OCI-LY7 (cell line): Measurements from ENCODE around the gene ATAD3B. TPM values are rescaled to one million over a fixed set of nuclear protein-coding genes. Genes with fewer than 3 reads are reported as not detected.

Experiments used
- BruUV-seq: library from RNA; stranded (reverse); fragments of 400-500 nt; replicated peaks from 2 replicates; lab custom pipeline; 2021; lab: Mats Ljungman, UMichigan
- CTCF ChIA-PET: fragments of 300-600 bp; sonication (Branson Sonifier 250); formaldehyde crosslinking; loops from one replicate; lab custom pipeline; 2022; ENCODE audit warnings: antibody characterized with exemption; ENCODE audit not compliant: unreplicated experiment; lab: Charles Lee
- POLR2A ChIA-PET: fragments of 300-600 bp; sonication (Branson Sonifier 250); formaldehyde crosslinking; loops from one replicate; lab custom pipeline; 2022; ENCODE audit warnings: antibody characterized with exemption; lab: Charles Lee
- DNase-seq: peaks from one replicate; pipeline ENCODE4 v3.0.0-alpha.2; 2015; ENCODE audit warnings: low spot score
- H2AFZ ChIP-seq: fragments of 200-600 bp; sonication (generic), shearing (Covaris generic); 2 replicates; pipeline ENCODE4 v1.6.1; 2014; ENCODE audit warnings: mild to moderate bottlenecking, antibody characterized with exemption, low read length, moderate library complexity
- H3K27ac ChIP-seq: fragments of 200-600 bp; sonication (generic); 2 replicates; pipeline ENCODE4 v1.5.1; 2014; ENCODE audit warnings: mixed run types, low read depth, mild to moderate bottlenecking, moderate library complexity, low read length, inconsistent platforms; ENCODE audit not compliant: poor library complexity, severe bottlenecking
- H3K36me3 ChIP-seq: fragments of 200-600 bp; sonication (generic); 2 replicates; pipeline ENCODE4 v1.6.1; 2014; ENCODE audit warnings: mild to moderate bottlenecking, antibody characterized with exemption, low read length, moderate library complexity, mixed read lengths; ENCODE audit not compliant: insufficient read depth
- H3K4me1 ChIP-seq: fragments of 200-600 bp; sonication (generic); 2 replicates; pipeline ENCODE4 v1.5.1; 2014; ENCODE audit warnings: mild to moderate bottlenecking, low read length; ENCODE audit not compliant: insufficient read depth, poor library complexity, severe bottlenecking
- H3K4me2 ChIP-seq: fragments of 200-600 bp; sonication (generic); 2 replicates; pipeline ENCODE4 v1.6.1; 2014; ENCODE audit warnings: mild to moderate bottlenecking, low read length
- H3K4me3 ChIP-seq: fragments of 200-600 bp; sonication (generic); 2 replicates; pipeline ENCODE4 v1.5.1; 2014; ENCODE audit warnings: mild to moderate bottlenecking, low read depth, low read length; ENCODE audit not compliant: poor library complexity, severe bottlenecking
- H3K79me2 ChIP-seq: fragments of 200-600 bp; sonication (generic); 2 replicates; pipeline ENCODE4 v1.6.1; 2016; ENCODE audit warnings: low read depth, mild to moderate bottlenecking, low read length, moderate library complexity, mixed read lengths; ENCODE audit not compliant: insufficient read depth
- H3K9me2 ChIP-seq: fragments of 200-600 bp; sonication (generic); 2 replicates; pipeline ENCODE4 v1.6.1; 2016; ENCODE audit warnings: mild to moderate bottlenecking, low read length, mixed read lengths; ENCODE audit not compliant: insufficient read depth
- H3K9me3 ChIP-seq: fragments of 200-600 bp; sonication (generic); 2 replicates; pipeline ENCODE4 v1.6.1; 2014; ENCODE audit warnings: mild to moderate bottlenecking, mixed run types, low read length, mixed read lengths
- H4K20me1 ChIP-seq: fragments of 200-600 bp; sonication (generic); 2 replicates; pipeline ENCODE4 v1.6.1; 2014; ENCODE audit warnings: mild to moderate bottlenecking, antibody characterized with exemption, low read length, moderate library complexity, mixed read lengths; ENCODE audit not compliant: insufficient read depth
- EZH2phosphoT487 ChIP-seq: fragments of 200-600 bp; sonication (generic); IDR thresholded peaks from 2 replicates; pipeline ENCODE4 v1.6.1; 2018; ENCODE audit warnings: low read depth, borderline replicate concordance, mild to moderate bottlenecking, mixed run types, antibody characterized with exemption, low read length, moderate library complexity, mixed read lengths
- intact Hi-C: fragments of 100-400 bp; cut with micrococcal nuclease; formaldehyde crosslinking; loops from one replicate; pipeline ENCODE4 v1.10.0; 2022; ENCODE audit not compliant: unreplicated experiment
- total RNA-seq, 2 experiments: library from RNA; depleted of rRNA in 1 of 2; stranded (reverse); fragments of >200 nt in 1 of 2; shearing (Covaris generic) in 1 of 2; gene quantifications; 2 replicates each; pipeline ENCODE4 v1.2.3, GENCODE V29; 2014 to 2022
- TF ChIP-seq, protein P1 (sequence below): fragments of 200-600 bp; sonication (generic); conservative IDR thresholded peaks from 2 replicates; pipeline ENCODE4 v1.5.1; 2014; ENCODE audit warnings: mild to moderate bottlenecking, antibody characterized with exemption, low read length, moderate library complexity, mixed read lengths

The ATAD3B gene
- total RNA-seq, 2 experiments from 2014 or later, result 54.9 to 62.4 TPM

DNA sequence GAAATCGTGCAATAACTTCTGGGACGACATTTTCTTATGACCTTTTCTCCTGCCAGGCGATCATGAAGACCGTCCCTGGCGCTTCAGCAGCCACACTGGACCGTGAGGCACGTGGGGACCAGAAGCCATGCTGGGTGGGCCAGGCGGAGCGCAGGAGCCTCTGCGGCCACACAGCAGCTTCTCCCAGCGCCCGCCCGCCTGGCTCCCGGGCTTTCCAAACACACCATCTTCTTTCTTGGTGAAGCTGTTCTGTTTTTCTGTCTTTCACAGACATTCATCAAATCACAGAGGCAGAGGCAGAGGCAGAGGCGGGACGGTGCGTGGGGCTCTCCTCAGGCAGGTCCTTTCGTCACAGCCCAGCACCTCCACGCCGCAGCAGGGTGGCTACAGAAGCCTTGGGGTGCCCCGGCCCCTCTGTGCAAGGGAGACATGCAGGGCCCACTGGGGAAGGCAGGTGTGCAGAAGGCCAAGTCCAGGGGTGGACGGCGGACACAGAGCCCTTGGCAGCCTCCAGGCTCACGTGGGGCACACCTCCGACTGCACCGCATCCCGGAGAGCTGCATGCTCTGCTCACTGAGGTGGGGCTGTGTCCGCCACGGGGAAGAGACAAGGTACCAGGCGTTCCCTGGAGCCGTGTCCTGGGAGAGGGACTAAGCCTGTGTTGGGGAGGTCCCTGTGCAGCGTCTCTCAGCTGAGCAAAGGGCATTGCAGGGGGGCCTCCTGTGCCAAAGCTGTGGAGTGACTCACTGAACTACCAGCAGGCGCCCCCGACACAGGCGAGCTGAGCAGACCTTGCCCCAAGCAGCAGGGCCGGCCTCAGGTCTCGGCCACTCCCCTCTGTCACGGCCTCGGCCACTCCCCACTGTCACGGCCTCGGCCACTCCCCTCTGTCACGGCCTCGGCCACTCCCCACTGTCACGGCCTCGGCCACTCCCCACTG lies 71.5 kb downstream of the ATAD3B start:
- H3K4me2 ChIP-seq, result no peak overlapping the region
- no peaks in the 10 kb centered on the region for H3K9me2 ChIP-seq
- H2AFZ ChIP-seq, result no peak overlapping the region
- intact Hi-C loops, result no loop called here
- H3K79me2 ChIP-seq, result no peaks in the 10 kb centered on the region
- H4K20me1 ChIP-seq, result no peaks in the 10 kb centered on the region
- no peaks in the 10 kb centered on the region for H3K4me1 ChIP-seq
- H3K27ac ChIP-seq, result no peak overlapping the region
- CTCF ChIA-PET, result no interaction called here
- no peak overlapping the region for H3K4me3 ChIP-seq
- H3K36me3 ChIP-seq, result peaks cover 49% of the 10 kb centered on the region
- POLR2A ChIA-PET, result no interaction called here
- no TSS peak for BruUV-seq
- H3K9me3 ChIP-seq, result no peaks in the 10 kb centered on the region
- no peak for TF ChIP-seq EZH2phosphoT487
- TF ChIP-seq, protein P1, sequence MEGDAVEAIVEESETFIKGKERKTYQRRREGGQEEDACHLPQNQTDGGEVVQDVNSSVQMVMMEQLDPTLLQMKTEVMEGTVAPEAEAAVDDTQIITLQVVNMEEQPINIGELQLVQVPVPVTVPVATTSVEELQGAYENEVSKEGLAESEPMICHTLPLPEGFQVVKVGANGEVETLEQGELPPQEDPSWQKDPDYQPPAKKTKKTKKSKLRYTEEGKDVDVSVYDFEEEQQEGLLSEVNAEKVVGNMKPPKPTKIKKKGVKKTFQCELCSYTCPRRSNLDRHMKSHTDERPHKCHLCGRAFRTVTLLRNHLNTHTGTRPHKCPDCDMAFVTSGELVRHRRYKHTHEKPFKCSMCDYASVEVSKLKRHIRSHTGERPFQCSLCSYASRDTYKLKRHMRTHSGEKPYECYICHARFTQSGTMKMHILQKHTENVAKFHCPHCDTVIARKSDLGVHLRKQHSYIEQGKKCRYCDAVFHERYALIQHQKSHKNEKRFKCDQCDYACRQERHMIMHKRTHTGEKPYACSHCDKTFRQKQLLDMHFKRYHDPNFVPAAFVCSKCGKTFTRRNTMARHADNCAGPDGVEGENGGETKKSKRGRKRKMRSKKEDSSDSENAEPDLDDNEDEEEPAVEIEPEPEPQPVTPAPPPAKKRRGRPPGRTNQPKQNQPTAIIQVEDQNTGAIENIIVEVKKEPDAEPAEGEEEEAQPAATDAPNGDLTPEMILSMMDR, result no peak
- DNase-seq, result no peak

DNA sequence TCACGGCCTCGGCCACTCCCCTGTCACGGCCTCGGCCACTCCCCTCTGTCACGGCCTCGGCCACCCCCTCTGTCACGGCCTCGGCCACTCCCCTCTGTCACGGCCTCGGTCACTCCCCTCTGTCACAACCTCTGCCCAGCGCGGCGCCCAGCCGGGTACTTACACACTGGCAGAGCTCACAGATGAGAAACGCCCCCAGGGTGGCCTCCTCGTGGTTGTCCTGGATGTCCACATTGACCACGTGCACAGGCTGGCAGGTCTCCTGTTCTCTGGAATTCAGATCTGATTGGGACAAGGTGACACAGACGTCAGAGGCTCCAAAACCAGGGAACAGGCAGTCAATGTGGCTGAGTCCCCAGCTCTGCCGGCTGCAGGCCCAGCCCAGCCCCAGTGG lies 72.1 kb downstream of the ATAD3B start:
- TF ChIP-seq EZH2phosphoT487, result no peak
- TF ChIP-seq, protein P1, result no peak
- no peak overlapping the region for H3K4me2 ChIP-seq
- POLR2A ChIA-PET, result no interaction called here
- H3K9me3 ChIP-seq, result no peaks in the 10 kb centered on the region
- no peak overlapping the region for H3K4me3 ChIP-seq
- DNase-seq, result no peak
- no TSS peak for BruUV-seq
- no peaks in the 10 kb centered on the region for H3K79me2 ChIP-seq
- intact Hi-C loops, result no loop called here
- H3K36me3 ChIP-seq, result peaks cover 52% of the 10 kb centered on the region
- H3K9me2 ChIP-seq, result no peaks in the 10 kb centered on the region
- no peak overlapping the region for H3K27ac ChIP-seq
- no peaks in the 10 kb centered on the region for H4K20me1 ChIP-seq
- no peaks in the 10 kb centered on the region for H3K4me1 ChIP-seq
- CTCF ChIA-PET, result no interaction called here
- no peak overlapping the region for H2AFZ ChIP-seq

DNA sequence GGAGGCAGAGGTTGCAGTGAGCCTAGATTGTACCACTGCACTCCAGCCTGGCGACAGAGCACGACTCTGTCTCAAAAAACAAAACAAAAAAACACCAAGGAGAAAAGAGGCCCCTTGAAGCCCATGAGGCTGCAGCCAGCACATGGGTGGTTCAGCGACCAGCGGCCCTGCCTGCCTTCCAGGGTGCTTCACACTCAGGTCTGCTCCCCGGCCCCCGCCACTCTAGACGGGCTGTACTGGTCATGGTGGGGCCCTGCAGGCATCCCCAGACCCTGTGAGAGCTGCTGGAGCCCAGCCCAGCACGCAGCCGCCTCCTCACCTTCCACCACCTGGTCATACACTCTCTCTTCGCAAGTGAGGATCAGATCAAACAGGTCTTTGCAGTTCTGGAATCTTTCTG lies 73.0 kb downstream of the ATAD3B start:
- intact Hi-C loops, result no loop called here
- DNase-seq, result no peak
- H3K4me1 ChIP-seq, result no peaks in the 10 kb centered on the region
- H3K36me3 ChIP-seq, result peaks cover 55% of the 10 kb centered on the region
- no peak overlapping the region for H2AFZ ChIP-seq
- ChIA-PET POLR2A (no interaction called here), CTCF (interaction anchor here (0.5 kb wide), 1 partner anchor 486 kb away, joined by 3 read pairs; no protein-coding TSS in a partner anchor)
- no peak overlapping the region for H3K27ac ChIP-seq
- no peaks in the 10 kb centered on the region for H3K9me2 ChIP-seq
- no TSS peak for BruUV-seq
- H3K4me3 ChIP-seq, result no peak overlapping the region
- H3K79me2 ChIP-seq, result no peaks in the 10 kb centered on the region
- no peak overlapping the region for H3K4me2 ChIP-seq
- no peaks in the 10 kb centered on the region for H3K9me3 ChIP-seq
- no peak for TF ChIP-seq EZH2phosphoT487
- TF ChIP-seq, protein P1, result no peak
- no peaks in the 10 kb centered on the region for H4K20me1 ChIP-seq
